Right lobe of liver (tissue), 6 donors: ENCODE measurements around the gene SNURF. TPM values are rescaled to one million over a fixed set of nuclear protein-coding genes. Genes with fewer than 3 reads are reported as not detected.
"Not testable (repeated sequence)": the region's sequence is repeated elsewhere in the genome, so short reads cannot be mapped to it uniquely, and the experiment has no call there.

Experiments used
- ATAC-seq, 4 donors: fragments of 200-7000 bp; cut with Tn5 transposase; one replicate each; pipeline ENCODE4 v1.9.1; 2020; ENCODE audit warnings: mild to moderate bottlenecking in 4 of 4, moderate library complexity in 4 of 4
- DNase-seq, 3 donors: peaks; one replicate each; pipeline ENCODE4 v3.0.0-alpha.2; 2020
- H3K27ac ChIP-seq, 3 donors: fragments of 200-600 bp; one replicate each; pipeline ENCODE4 v1.8.0; 2022
- H3K27me3 ChIP-seq, 2 donors: fragments of 200-600 bp; one replicate each; pipeline ENCODE4 v1.8.0; 2022
- H3K36me3 ChIP-seq, 4 donors: fragments of 200-600 bp; sonication (generic) in 1 of 4; one replicate each; pipeline versions ENCODE4 v1.5.1 to v1.8.0; 2017 to 2022; ENCODE audit warnings: control low read depth in 1 of 4
- H3K4me1 ChIP-seq, 4 donors: fragments of 200-600 bp; sonication (generic) in 1 of 4; one replicate each; pipeline versions ENCODE4 v1.5.1 to v1.8.0; 2017 to 2022; ENCODE audit warnings: control low read depth in 1 of 4
- H3K4me3 ChIP-seq, 3 donors: fragments of 200-600 bp; one replicate each; pipeline ENCODE4 v1.8.0; 2022
- H3K9me3 ChIP-seq, 4 donors: fragments of 200-600 bp; sonication (generic) in 1 of 4; one replicate each; pipeline versions ENCODE4 v1.5.1 to v1.8.0; 2017 to 2022; ENCODE audit warnings: control low read depth in 1 of 4
- CTCF ChIP-seq, 4 donors: fragments of 200-600 bp in 3 of 4; fragments of 450-650 bp in 1 of 4; IDR thresholded peaks; one replicate each; pipeline versions ENCODE4 v1.5.1 to v1.8.0; 2016 to 2022; ENCODE audit warnings: antibody characterized with exemption in 4 of 4, mild to moderate bottlenecking in 2 of 4
- POLR2A ChIP-seq: fragments of 450-650 bp; IDR thresholded peaks from one replicate; pipeline ENCODE4 v1.6.1; 2017; ENCODE audit warnings: antibody characterized with exemption, mild to moderate bottlenecking
- WGBS: methylation state at CpG from one replicate; pipeline ENCODE4 v1.1.6; 2018; ENCODE audit warnings: low coverage, low lambda C conversion rate; ENCODE audit not compliant: insufficient coverage; ENCODE audit errors: missing lambda C conversion rate; 5-methylcytosine and 5-hydroxymethylcytosine counted together
- intact Hi-C, 2 donors: fragments of 100-400 bp; cut with DNase I; formaldehyde crosslinking; loops; one replicate each; pipeline versions ENCODE4 v1.11.2 to v1.14.1; 2022
- long read RNA-seq: library from polyadenylated mRNA; unstranded; transcript quantifications from one replicate; pipeline ENCODE4 v2.0.0, GENCODE V29; 2019
- total RNA-seq, 6 experiments: library from RNA; depleted of rRNA in 2 of 6; stranded (reverse); fragments of >200 nt in 2 of 6; fragmentation: NEBNext Ultra II Directional in 3 of 6; extraction: Animal tissue kit (Norgen Biotek cat#: 25700) in 3 of 6; gene quantifications; one replicate each; pipeline versions ENCODE4 v1.1.0 to v1.2.4, GENCODE V29; 2016 to 2023
- donor health status: DM: no; HTN: yes; CAD: no.
- donor health status: DM: no; HTN: no; CAD: no.
- donor health status: DM: no; HTN: no; CAD: no.
- donor health status: DM: no; HTN: yes; CAD: no.
- donor health status: DM: no; HTN: yes; CAD: no.

SNURF gene
- total RNA-seq = 1 to 10 TPM in 4 of 6 experiments, under 1 TPM in 1, not detected in 1; 0.99 to 5.1 (median 2.6) TPM
- long read RNA-seq = 0 reads

GRCh38 chr15:24954783-24955530 is at the start of gene SNURF, which contains the start of gene SNRPN:
TSS of gene SNURF (plus strand) at chr15:24954987. CDS start at chr15:24955049, 62 bp downstream.
TSS of gene SNRPN (plus strand) at chr15:24954987. CDS start at chr15:24974454, 19,467 bp downstream.
- peak; percentile 81 to 86 (median 83) for DNase-seq
- H3K36me3 ChIP-seq = no peaks in the 10 kb centered on the region
- H3K27me3 ChIP-seq = no peaks in the 10 kb centered on the region
- no peaks in the 10 kb centered on the region for H3K4me1 ChIP-seq
- peak; percentile 83 for TF ChIP-seq POLR2A
- no peak for TF ChIP-seq CTCF (IDR thresholded peaks at IDR 0.05)
- 43% methylated on average over 29 of the region's 47 CpGs for WGBS
- no peaks in the 10 kb centered on the region for H3K9me3 ChIP-seq
- H3K4me3 ChIP-seq = peak within 1 kb of the TSS; percentile 52 to 64 (median 57)
- ATAC-seq = peak; percentile 87 to 89 (median 88)
- peak within 1 kb of the TSS; percentile 65 to 70 (median 68) for H3K27ac ChIP-seq
- intact Hi-C loops = no loop called here

- no peaks in the 10 kb centered on the region for H3K27me3 ChIP-seq
- no peak overlapping the region for H3K27ac ChIP-seq
- no peak for TF ChIP-seq POLR2A
- TF ChIP-seq CTCF (IDR thresholded peaks at IDR 0.05) = no peak
- no peaks in the 10 kb centered on the region for H3K9me3 ChIP-seq
- DNase-seq (no peak), ATAC-seq (no peak)
- no peaks in the 10 kb centered on the region for H3K36me3 ChIP-seq
- no peak overlapping the region for H3K4me3 ChIP-seq
- intact Hi-C loops = loop anchor here in 1 of 2 donors (10.0 kb wide), 1 partner anchor 278 kb away; no protein-coding TSS in a partner anchor
- WGBS = 62% methylated on average over 8 of the region's 8 CpGs
- no peaks in the 10 kb centered on the region for H3K4me1 ChIP-seq
These were observed 38.3 kb upstream of the SNURF start for GRCh38 chr15:24916305-24917009.

DNA sequence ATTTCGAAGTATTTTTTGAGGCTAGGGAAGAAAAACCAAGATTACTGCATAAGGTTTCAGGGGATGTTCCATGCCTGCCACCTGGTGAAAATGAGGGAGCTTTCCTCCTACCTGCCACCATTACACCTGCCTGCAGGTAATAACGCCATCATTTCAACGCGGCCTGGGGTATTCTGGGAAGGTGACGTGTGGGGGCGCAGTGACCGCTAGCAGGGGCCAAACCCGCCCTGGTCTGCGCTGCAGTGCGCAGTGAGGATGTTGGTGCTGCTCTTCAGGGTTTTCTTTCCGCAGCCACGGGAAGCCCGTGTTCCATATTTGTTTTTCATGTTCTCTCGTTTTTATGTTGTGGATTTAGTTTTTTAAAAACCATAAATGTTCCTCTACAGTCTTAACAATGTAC is 37.4 kb upstream of the SNURF start:
- whole genome bisulfite sequencing = 87% methylated on average over 11 of the region's 14 CpGs
- no peaks in the 10 kb centered on the region for H3K9me3 ChIP-seq

GRCh38 chr15:24919446-24919845 is 35.3 kb upstream of the SNURF start:
- 44% methylated on average over 2 of the region's 2 CpGs for WGBS

More for the DNA sequence above, 37.4 kb upstream of the SNURF start:
- no peak for ATAC-seq
- intact Hi-C loops = loop anchor here in 1 of 2 donors (10.0 kb wide), 1 partner anchor 277 kb away; no protein-coding TSS in a partner anchor
- Histone ChIP-seq H3K27ac (no peak overlapping the region), H3K4me1 (no peaks in the 10 kb centered on the region), H3K36me3 (no peaks in the 10 kb centered on the region), H3K4me3 (no peak overlapping the region), H3K27me3 (no peaks in the 10 kb centered on the region)
- TF ChIP-seq CTCF (IDR thresholded peaks at IDR 0.05) (no peak), POLR2A (no peak)
- DNase-seq = no peak

DNA sequence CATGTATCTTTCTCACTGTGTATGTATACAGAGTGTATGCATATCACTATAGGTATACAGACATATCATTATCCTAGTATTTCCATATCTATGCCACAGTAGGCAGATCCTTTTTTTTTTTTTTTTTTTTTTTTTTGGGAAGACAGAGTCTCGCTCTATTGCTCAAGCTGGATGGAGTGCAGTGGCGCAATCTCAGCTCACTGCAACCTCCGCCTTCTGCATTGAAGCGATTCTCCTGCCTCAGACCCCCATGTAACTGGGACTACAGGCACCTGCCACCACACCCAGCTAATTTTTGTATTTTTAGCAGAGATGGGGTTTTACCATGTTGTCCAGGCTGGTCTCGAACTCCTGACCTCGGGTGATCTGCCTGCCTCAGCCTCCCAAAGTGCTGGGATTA is 32.0 kb upstream of the SNURF start:
- WGBS = 59% methylated on average over 4 of the region's 6 CpGs
- H3K9me3 ChIP-seq, intact Hi-C loops, H3K36me3 ChIP-seq, DNase-seq, H3K27me3 ChIP-seq, H3K4me1 ChIP-seq, H3K27ac ChIP-seq, H3K4me3 ChIP-seq, ATAC-seq: not testable (repeated sequence)

More at GRCh38 chr15:24919446-24919845, 35.3 kb upstream of the SNURF start:
- no peaks in the 10 kb centered on the region for H3K9me3 ChIP-seq
- H3K4me3 ChIP-seq = no peak overlapping the region
- DNase-seq = no peak
- ATAC-seq = peak in 1 of 4 donors; percentile 31
- H3K36me3 ChIP-seq = no peaks in the 10 kb centered on the region
- H3K4me1 ChIP-seq = no peaks in the 10 kb centered on the region
- TF ChIP-seq POLR2A (no peak), CTCF (IDR thresholded peaks at IDR 0.05) (no peak)
- no peak overlapping the region for H3K27ac ChIP-seq
- no peaks in the 10 kb centered on the region for H3K27me3 ChIP-seq
- intact Hi-C loops = loop anchor here in 1 of 2 donors (10.0 kb wide), 1 partner anchor 275 kb away; no protein-coding TSS in a partner anchor
